Smooth muscle cell (in vitro differentiated cells): Measurements from ENCODE around the gene COX15. TPM values are rescaled to one million over a fixed set of nuclear protein-coding genes. Genes with fewer than 3 reads are reported as not detected.

Experiments used
- DNase-seq: peaks from one replicate; lab custom pipeline; 2025; ENCODE audit not compliant: unreplicated experiment; lab: John Stamatoyannopoulos, UW
- H2AFZ ChIP-seq: fragments of 200-600 bp; sonication (generic); 2 replicates; pipeline ENCODE4 v1.6.0; 2016; ENCODE audit warnings: antibody characterized with exemption, low read depth, mild to moderate bottlenecking
- H3F3A ChIP-seq: fragments of 200-600 bp; sonication (generic); 2 replicates; pipeline ENCODE4 v1.6.0; 2017; ENCODE audit warnings: antibody characterized with exemption, low read depth
- H3K27ac ChIP-seq: fragments of 200-600 bp; sonication (generic); 2 replicates; pipeline ENCODE4 v1.5.1; 2016; ENCODE audit warnings: low read depth, mild to moderate bottlenecking
- H3K27me3 ChIP-seq: fragments of 200-600 bp; sonication (generic); 2 replicates; pipeline ENCODE4 v1.6.1; 2016; ENCODE audit warnings: low read depth, mild to moderate bottlenecking
- H3K36me3 ChIP-seq: fragments of 200-600 bp; sonication (generic); 2 replicates; pipeline ENCODE4 v1.5.1; 2016; ENCODE audit warnings: low read depth
- H3K4me1 ChIP-seq: fragments of 200-600 bp; sonication (generic); 2 replicates; pipeline ENCODE4 v1.5.1; 2016; ENCODE audit warnings: low read depth
- H3K4me2 ChIP-seq: fragments of 200-600 bp; sonication (generic); 2 replicates; pipeline ENCODE4 v1.6.0; 2016; ENCODE audit warnings: mild to moderate bottlenecking
- H3K4me3 ChIP-seq: fragments of 200-600 bp; sonication (generic); 2 replicates; pipeline ENCODE4 v1.5.1; 2016; ENCODE audit warnings: mild to moderate bottlenecking
- H3K79me2 ChIP-seq: fragments of 200-600 bp; sonication (generic); 2 replicates; pipeline ENCODE4 v1.6.0; 2016; ENCODE audit warnings: low read depth, mild to moderate bottlenecking
- H3K9ac ChIP-seq: fragments of 200-600 bp; sonication (generic); 2 replicates; pipeline ENCODE4 v1.6.0; 2016; ENCODE audit warnings: low read depth
- H3K9me3 ChIP-seq: fragments of 200-600 bp; sonication (generic); replicated peaks from 2 replicates; pipeline ENCODE4 v1.5.1; 2016; ENCODE audit warnings: low read depth
- H4K20me1 ChIP-seq: fragments of 200-600 bp; sonication (generic); 2 replicates; pipeline ENCODE4 v1.6.0; 2016; ENCODE audit warnings: low read depth
- CTCF ChIP-seq: fragments of 200-600 bp; sonication (generic); IDR thresholded peaks from 2 replicates; pipeline ENCODE4 v1.5.1; 2017; ENCODE audit warnings: borderline replicate concordance, mild to moderate bottlenecking, antibody characterized with exemption; ENCODE audit not compliant: insufficient read depth, poor library complexity, severe bottlenecking
- WGBS: methylation state at CpG from one replicate; pipeline ENCODE4 v1.1.7; 2016; ENCODE audit warnings: low lambda C conversion rate; 5-methylcytosine and 5-hydroxymethylcytosine counted together
- polyA plus RNA-seq: library from polyadenylated mRNA; unstranded; fragments of >200 nt; fragmentation: Nextera tagmentation; extraction: Ambion mirVana; gene quantifications from 2 replicates; pipeline ENCODE4 v1.2.1, GENCODE V29; 2016
- total RNA-seq: library from RNA; depleted of rRNA; stranded (reverse); fragments of >200 nt; gene quantifications from 2 replicates; pipeline ENCODE4 v1.2.3, GENCODE V29; 2014

COX15 gene
- total and polyA plus RNA-seq, 2 experiments from 2014 or later = 16.9 to 21.3 TPM

GRCh38 chr10:99767901-99768300, 36.0 kb upstream of the COX15 start:
- WGBS = 71% methylated on average over 5 of the region's 5 CpGs
- no peak overlapping the region for H2AFZ ChIP-seq
- no peak overlapping the region for H3K9ac ChIP-seq
- H4K20me1 ChIP-seq = no peaks in the 10 kb centered on the region
- H3K4me2 ChIP-seq = no peak overlapping the region
- H3K4me3 ChIP-seq = no peak overlapping the region
- no peak overlapping the region for H3K27ac ChIP-seq
- no peaks in the 10 kb centered on the region for H3K9me3 ChIP-seq
- DNase-seq = no peak
- H3K79me2 ChIP-seq = no peaks in the 10 kb centered on the region
- H3K36me3 ChIP-seq = no peaks in the 10 kb centered on the region
- TF ChIP-seq CTCF = no peak
- H3K4me1 ChIP-seq = no peaks in the 10 kb centered on the region
- H3F3A ChIP-seq = no peaks in the 10 kb centered on the region
- no peaks in the 10 kb centered on the region for H3K27me3 ChIP-seq

DNA sequence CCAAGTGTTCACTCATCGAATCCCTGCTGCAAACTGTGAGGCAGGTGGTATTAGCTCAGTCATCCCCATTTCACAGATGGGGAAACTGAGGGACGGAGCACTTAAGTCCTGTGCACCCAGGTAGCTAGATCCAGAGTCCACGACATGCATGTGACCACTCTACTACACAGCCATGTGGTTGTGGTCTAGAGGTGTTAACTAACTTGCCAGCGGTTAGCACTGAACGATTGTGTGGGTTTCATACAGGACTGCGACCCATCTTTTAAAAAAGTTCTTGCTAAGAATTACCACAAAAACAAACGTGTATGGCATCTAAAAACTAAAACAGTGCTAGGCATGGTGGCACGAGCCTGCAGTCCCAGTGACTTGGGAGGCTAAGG, 34.4 kb upstream of the COX15 start:
- H3K79me2 ChIP-seq = no peaks in the 10 kb centered on the region
- no peak for TF ChIP-seq CTCF
- WGBS = 83% methylated on average over 8 of the region's 8 CpGs
- no peak overlapping the region for H3K4me2 ChIP-seq
- no peaks in the 10 kb centered on the region for H3F3A ChIP-seq
- H2AFZ ChIP-seq = no peak overlapping the region
- H3K4me3 ChIP-seq = no peak overlapping the region
- no peaks in the 10 kb centered on the region for H3K4me1 ChIP-seq
- no peaks in the 10 kb centered on the region for H3K27me3 ChIP-seq
- no peaks in the 10 kb centered on the region for H4K20me1 ChIP-seq
- H3K9ac ChIP-seq = no peak overlapping the region
- DNase-seq = no peak
- no peaks in the 10 kb centered on the region for H3K36me3 ChIP-seq
- no peaks in the 10 kb centered on the region for H3K9me3 ChIP-seq
- no peak overlapping the region for H3K27ac ChIP-seq

GRCh38 chr10:99765672-99766301, 33.9 kb upstream of the COX15 start:
- H3K4me1 ChIP-seq = no peaks in the 10 kb centered on the region
- no peak for DNase-seq
- H4K20me1 ChIP-seq = no peaks in the 10 kb centered on the region
- H3K4me3 ChIP-seq = no peak overlapping the region
- no peaks in the 10 kb centered on the region for H3K36me3 ChIP-seq
- H3K27me3 ChIP-seq = no peaks in the 10 kb centered on the region
- no peaks in the 10 kb centered on the region for H3F3A ChIP-seq
- H3K4me2 ChIP-seq = no peak overlapping the region
- TF ChIP-seq CTCF = no peak
- H3K9me3 ChIP-seq = no peaks in the 10 kb centered on the region
- no peak overlapping the region for H3K9ac ChIP-seq
- H3K27ac ChIP-seq = no peak overlapping the region
- 90% methylated on average over 4 of the region's 4 CpGs for WGBS
- H3K79me2 ChIP-seq = no peaks in the 10 kb centered on the region
- no peak overlapping the region for H2AFZ ChIP-seq

- TF ChIP-seq CTCF = no peak
- no peaks in the 10 kb centered on the region for H3K4me1 ChIP-seq
- H3K4me2 ChIP-seq = no peak overlapping the region
- no peak overlapping the region for H3K9ac ChIP-seq
- no peaks in the 10 kb centered on the region for H3K36me3 ChIP-seq
- H4K20me1 ChIP-seq = no peaks in the 10 kb centered on the region
- no peak overlapping the region for H2AFZ ChIP-seq
- DNase-seq = no peak
- no peaks in the 10 kb centered on the region for H3F3A ChIP-seq
- no peaks in the 10 kb centered on the region for H3K27me3 ChIP-seq
- H3K79me2 ChIP-seq = no peaks in the 10 kb centered on the region
- H3K9me3 ChIP-seq = no peaks in the 10 kb centered on the region
- H3K4me3 ChIP-seq = no peak overlapping the region
- H3K27ac ChIP-seq = no peak overlapping the region
Measured at GRCh38 chr10:99761365-99761764, 29.4 kb upstream of the COX15 start.
